Activated CD8-positive, alpha-beta memory T cell treated with anti-CD3 and anti-CD28 coated beads for 1 hour (primary cell): Measurements from ENCODE around the gene APBA1.
"Not testable (repeated sequence)": the region's sequence is repeated elsewhere in the genome, so short reads cannot be mapped to it uniquely, and the experiment has no call there.

Source experiments
- DNase-seq, 2 donors: peaks; one replicate each; pipeline ENCODE4 v3.0.0-alpha.2; 2020; ENCODE audit warnings: low read depth in 1 of 2; ENCODE audit errors: extremely low read depth in 1 of 2

Gene APBA1

GRCh38 chr9:69609156-69609555 is 63.0 kb downstream of the APBA1 start:
- DNase-seq: no peak

GRCh38 chr9:69606089-69606488 is 66.1 kb downstream of the APBA1 start:
- DNase-seq: no peak

GRCh38 chr9:69605406-69605805 is 66.8 kb downstream of the APBA1 start:
- DNase-seq: no peak

- no peak for DNase-seq
These were observed 67.5 kb downstream of the APBA1 start for GRCh38 chr9:69604568-69605219.

- DNase-seq: no peak
These were observed 68.5 kb downstream of the APBA1 start for GRCh38 chr9:69603656-69604055.

GRCh38 chr9:69602773-69603172 is 69.4 kb downstream of the APBA1 start:
- no peak for DNase-seq

- DNase-seq: no peak
These were observed 70.5 kb downstream of the APBA1 start for GRCh38 chr9:69601698-69602097.

- no peak for DNase-seq
These were observed 71.7 kb downstream of the APBA1 start for GRCh38 chr9:69600314-69601047.

- DNase-seq: no peak
These were observed 72.8 kb downstream of the APBA1 start for GRCh38 chr9:69599232-69599971.

- DNase-seq: not testable (repeated sequence)
These were observed 75.3 kb downstream of the APBA1 start for GRCh38 chr9:69596906-69597305.

GRCh38 chr9:69594180-69594579 is 78.0 kb downstream of the APBA1 start:
- no peak for DNase-seq

- no peak for DNase-seq
These were observed 78.4 kb downstream of the APBA1 start for GRCh38 chr9:69593756-69594155.

GRCh38 chr9:69593301-69593700 is 78.9 kb downstream of the APBA1 start:
- DNase-seq: no peak

- no peak for DNase-seq
These were observed 81.9 kb downstream of the APBA1 start for GRCh38 chr9:69590266-69590665.

- no peak for DNase-seq
These were observed 83.0 kb downstream of the APBA1 start for GRCh38 chr9:69589156-69589555.

- no peak for DNase-seq
These were observed 86.6 kb downstream of the APBA1 start for GRCh38 chr9:69585571-69585970.

GRCh38 chr9:69584759-69585158 is 87.4 kb downstream of the APBA1 start:
- DNase-seq: no peak

GRCh38 chr9:69583645-69584234 is 88.4 kb downstream of the APBA1 start:
- DNase-seq: no peak

GRCh38 chr9:69582544-69583297 is 89.5 kb downstream of the APBA1 start:
- DNase-seq: no peak

- no peak for DNase-seq
These were observed 90.2 kb downstream of the APBA1 start for GRCh38 chr9:69582018-69582417.
